ENCODE data around the gene GAST. TPM values are rescaled to one million over a fixed set of nuclear protein-coding genes. Genes with fewer than 3 reads are reported as not detected.

GAST gene
- total RNA-seq, 1 experiment from 2014 or later = not detected

- TF ChIP-seq CTCF (IDR thresholded peaks at IDR 0.05; ENCODE audit: unreplicated experiment) = no peak
- Mint-ChIP-seq H3K27me3 (ENCODE audit: unreplicated experiment) (no peaks in the 10 kb centered on the region), H3K9me3 (ENCODE audit: low read depth, unreplicated experiment) (no peaks in the 10 kb centered on the region), H3K27ac (ENCODE audit: unreplicated experiment) (peak overlapping the region; percentile 7), H3K36me3 (ENCODE audit: insufficient read depth, unreplicated experiment) (peaks cover 21% of the 10 kb centered on the region), H3K4me3 (ENCODE audit: low read depth, unreplicated experiment) (no peak overlapping the region), H3K4me1 (ENCODE audit: low read depth, unreplicated experiment) (peaks cover 51% of the 10 kb centered on the region)
- intact Hi-C loops (cut with micrococcal nuclease; ENCODE audit: unreplicated experiment) = no loop called here
- CTCF ChIA-PET = interaction anchor here (0.8 to 5.4 kb wide), 4 partner anchors 9 to 132 kb away, joined by 4 to 139 read pairs (median 19); partner anchors contain the start of gene EIF1
- BruUV-seq (replicated peaks) = no TSS peak
- no peak for DNase-seq
These were observed 31.6 kb upstream of the GAST start for GRCh38 chr17:41680426-41681040.

GRCh38 chr17:41681776-41682175 lies 30.4 kb upstream of the GAST start:
- intact Hi-C loops (cut with micrococcal nuclease; ENCODE audit: unreplicated experiment) = no loop called here
- no peak for TF ChIP-seq CTCF (IDR thresholded peaks at IDR 0.05; ENCODE audit: unreplicated experiment)
- no peak overlapping the region for H3K27ac Mint-ChIP-seq (ENCODE audit: unreplicated experiment)

GRCh38 chr17:41682631-41683030 lies 29.5 kb upstream of the GAST start:
- peaks cover 15% of the 10 kb centered on the region for H3K36me3 Mint-ChIP-seq (ENCODE audit: insufficient read depth, unreplicated experiment)
- no TSS peak for BruUV-seq (replicated peaks)
- no peaks in the 10 kb centered on the region for H3K27me3 Mint-ChIP-seq (ENCODE audit: unreplicated experiment)
- CTCF ChIA-PET = interaction anchor here (1.4 kb wide), 1 partner anchor 17 kb away, joined by 3 read pairs; no protein-coding TSS in a partner anchor
- DNase-seq = no peak
- H3K9me3 Mint-ChIP-seq (ENCODE audit: low read depth, unreplicated experiment) = peaks cover 2% of the 10 kb centered on the region
- intact Hi-C loops (cut with micrococcal nuclease; ENCODE audit: unreplicated experiment) = no loop called here
- H3K4me1 Mint-ChIP-seq (ENCODE audit: low read depth, unreplicated experiment) = peaks cover 32% of the 10 kb centered on the region
- no peak for TF ChIP-seq CTCF (IDR thresholded peaks at IDR 0.05; ENCODE audit: unreplicated experiment)
- no peak overlapping the region for H3K27ac Mint-ChIP-seq (ENCODE audit: unreplicated experiment)
- no peak overlapping the region for H3K4me3 Mint-ChIP-seq (ENCODE audit: low read depth, unreplicated experiment)

More at GRCh38 chr17:41681776-41682175, 30.4 kb upstream of the GAST start:
- no peaks in the 10 kb centered on the region for H3K27me3 Mint-ChIP-seq (ENCODE audit: unreplicated experiment)
- H3K4me1 Mint-ChIP-seq (ENCODE audit: low read depth, unreplicated experiment) = peaks cover 38% of the 10 kb centered on the region
- H3K9me3 Mint-ChIP-seq (ENCODE audit: low read depth, unreplicated experiment) = peaks cover 2% of the 10 kb centered on the region
- CTCF ChIA-PET = interaction anchor here (1.4 kb wide), 1 partner anchor 16 kb away, joined by 3 read pairs; no protein-coding TSS in a partner anchor
- no TSS peak for BruUV-seq (replicated peaks)
- no peak for DNase-seq
- peaks cover 14% of the 10 kb centered on the region for H3K36me3 Mint-ChIP-seq (ENCODE audit: insufficient read depth, unreplicated experiment)
- H3K4me3 Mint-ChIP-seq (ENCODE audit: low read depth, unreplicated experiment) = no peak overlapping the region

- peaks cover 2% of the 10 kb centered on the region for H3K9me3 Mint-ChIP-seq (ENCODE audit: low read depth, unreplicated experiment)
- H3K4me3 Mint-ChIP-seq (ENCODE audit: low read depth, unreplicated experiment) = no peak overlapping the region
- H3K36me3 Mint-ChIP-seq (ENCODE audit: insufficient read depth, unreplicated experiment) = peaks cover 18% of the 10 kb centered on the region
- no peak for TF ChIP-seq CTCF (IDR thresholded peaks at IDR 0.05; ENCODE audit: unreplicated experiment)
- H3K27ac Mint-ChIP-seq (ENCODE audit: unreplicated experiment) = no peak overlapping the region
- intact Hi-C loops (cut with micrococcal nuclease; ENCODE audit: unreplicated experiment) = no loop called here
- no peaks in the 10 kb centered on the region for H3K27me3 Mint-ChIP-seq (ENCODE audit: unreplicated experiment)
- CTCF ChIA-PET = no interaction called here
- BruUV-seq (replicated peaks) = no TSS peak
- no peak for DNase-seq
- peaks cover 30% of the 10 kb centered on the region for H3K4me1 Mint-ChIP-seq (ENCODE audit: low read depth, unreplicated experiment)
These were observed 28.6 kb upstream of the GAST start for GRCh38 chr17:41683441-41684007.
